Upper lobe of left lung (tissue), 4 donors: ENCODE measurements around the gene SYTL2.

Experiments used
- POLR2A ChIP-seq, 4 donors: fragments of 450-650 bp; IDR thresholded peaks; one replicate each; pipeline ENCODE4 v1.5.1; 2016 to 2017; ENCODE audit warnings: antibody characterized with exemption in 4 of 4, mild to moderate bottlenecking in 2 of 4
- POLR2AphosphoS5 ChIP-seq, 2 donors: sonication (generic); formaldehyde crosslinking; IDR thresholded peaks; one replicate each; pipeline ENCODE4 v1.5.1; 2017; ENCODE audit warnings: antibody characterized with exemption in 2 of 2
- TF ChIP-seq, protein P1 (sequence below), 6 experiments: fragments of 450-650 bp in 4 of 6; fragments of 200-600 bp in 2 of 6; sonication (generic) in 2 of 6; IDR thresholded peaks; one replicate each; pipeline ENCODE4 v1.5.1; 2016 to 2019; ENCODE audit warnings: antibody characterized with exemption in 6 of 6

DNA sequence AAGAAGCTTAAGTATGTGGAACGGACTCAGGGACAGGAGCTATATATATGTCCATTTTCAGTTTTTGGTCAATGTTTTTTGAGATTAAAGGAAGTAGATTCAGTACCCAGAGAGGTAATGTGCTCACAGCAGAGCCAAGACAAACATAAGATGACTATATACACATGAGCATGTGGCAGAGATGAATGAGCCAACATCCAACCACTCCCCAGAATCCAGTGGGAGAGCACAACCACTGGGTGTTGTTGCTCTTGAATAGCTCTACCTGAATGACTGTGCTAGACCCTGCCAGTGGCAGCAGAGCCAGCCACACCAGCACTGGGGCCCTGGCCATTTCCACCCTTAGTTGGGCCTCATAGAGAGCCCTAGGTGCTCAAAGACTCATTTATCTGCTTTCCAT lies 10.7 kb upstream of the SYTL2 start:
- TF ChIP-seq, protein P1, sequence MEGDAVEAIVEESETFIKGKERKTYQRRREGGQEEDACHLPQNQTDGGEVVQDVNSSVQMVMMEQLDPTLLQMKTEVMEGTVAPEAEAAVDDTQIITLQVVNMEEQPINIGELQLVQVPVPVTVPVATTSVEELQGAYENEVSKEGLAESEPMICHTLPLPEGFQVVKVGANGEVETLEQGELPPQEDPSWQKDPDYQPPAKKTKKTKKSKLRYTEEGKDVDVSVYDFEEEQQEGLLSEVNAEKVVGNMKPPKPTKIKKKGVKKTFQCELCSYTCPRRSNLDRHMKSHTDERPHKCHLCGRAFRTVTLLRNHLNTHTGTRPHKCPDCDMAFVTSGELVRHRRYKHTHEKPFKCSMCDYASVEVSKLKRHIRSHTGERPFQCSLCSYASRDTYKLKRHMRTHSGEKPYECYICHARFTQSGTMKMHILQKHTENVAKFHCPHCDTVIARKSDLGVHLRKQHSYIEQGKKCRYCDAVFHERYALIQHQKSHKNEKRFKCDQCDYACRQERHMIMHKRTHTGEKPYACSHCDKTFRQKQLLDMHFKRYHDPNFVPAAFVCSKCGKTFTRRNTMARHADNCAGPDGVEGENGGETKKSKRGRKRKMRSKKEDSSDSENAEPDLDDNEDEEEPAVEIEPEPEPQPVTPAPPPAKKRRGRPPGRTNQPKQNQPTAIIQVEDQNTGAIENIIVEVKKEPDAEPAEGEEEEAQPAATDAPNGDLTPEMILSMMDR (IDR thresholded peaks at IDR 0.05): no peak
- TF ChIP-seq POLR2A (IDR thresholded peaks at IDR 0.05): no peak
- TF ChIP-seq POLR2AphosphoS5 (IDR thresholded peaks at IDR 0.05): no peak
